Measurements from ENCODE around the gene SPAG16.

The SPAG16 gene

GRCh38 chr2:214277880-214278279 is 993.6 kb downstream of the SPAG16 start:
- ATAC-seq (no peak), DNase-seq (no peak)

GRCh38 chr2:214286011-214286410 is 1001.7 kb downstream of the SPAG16 start:
- ATAC-seq (no peak), DNase-seq (no peak)

- ATAC-seq (no peak), DNase-seq (no peak)
Measured at GRCh38 chr2:214293593-214293992, 1009.3 kb downstream of the SPAG16 start.

GRCh38 chr2:214294426-214294825 is 1010.2 kb downstream of the SPAG16 start:
- no peak for DNase-seq

GRCh38 chr2:214297423-214297822 is 1013.2 kb downstream of the SPAG16 start:
- DNase-seq (no peak), ATAC-seq (no peak)

More at GRCh38 chr2:214294426-214294825, 1010.2 kb downstream of the SPAG16 start:
- no peak for ATAC-seq

GRCh38 chr2:214310319-214310718 is 1026.1 kb downstream of the SPAG16 start:
- ATAC-seq: no peak

GRCh38 chr2:214311031-214311533 is 1026.8 kb downstream of the SPAG16 start:
- DNase-seq: no peak
- no peak for ATAC-seq

More at GRCh38 chr2:214310319-214310718, 1026.1 kb downstream of the SPAG16 start:
- no peak for DNase-seq

- DNase-seq: no peak
- no peak for ATAC-seq
Measured at GRCh38 chr2:214311931-214312749, 1027.9 kb downstream of the SPAG16 start.

GRCh38 chr2:214315324-214315723 is 1031.1 kb downstream of the SPAG16 start:
- ATAC-seq (no peak), DNase-seq (no peak)

- DNase-seq (no peak), ATAC-seq (no peak)
Measured at GRCh38 chr2:214320211-214320610, 1035.9 kb downstream of the SPAG16 start.

GRCh38 chr2:214322662-214323061 is 1038.4 kb downstream of the SPAG16 start:
- ATAC-seq: no peak
- DNase-seq: no peak

- ATAC-seq (no peak), DNase-seq (no peak)
Measured at GRCh38 chr2:214325404-214325803, 1041.1 kb downstream of the SPAG16 start.

GRCh38 chr2:214328941-214329340 is 1044.7 kb downstream of the SPAG16 start:
- DNase-seq (no peak), ATAC-seq (no peak)

- no peak for DNase-seq
- no peak for ATAC-seq
Measured at GRCh38 chr2:214341646-214342045, 1057.4 kb downstream of the SPAG16 start.

- ATAC-seq: no peak
- DNase-seq: no peak
Measured at GRCh38 chr2:214358506-214358905, 1074.2 kb downstream of the SPAG16 start.

GRCh38 chr2:214361116-214361515 is 1076.9 kb downstream of the SPAG16 start:
- ATAC-seq (no peak), DNase-seq (no peak)

- ATAC-seq (no peak), DNase-seq (no peak)
Measured at GRCh38 chr2:214365549-214365948, 1081.3 kb downstream of the SPAG16 start.

- DNase-seq (no peak), ATAC-seq (no peak)
Measured at GRCh38 chr2:214367171-214367570, 1082.9 kb downstream of the SPAG16 start.

GRCh38 chr2:214376618-214377285 is 1092.5 kb downstream of the SPAG16 start:
- DNase-seq (no peak), ATAC-seq (no peak)

GRCh38 chr2:214377286-214377624 is 1093.0 kb downstream of the SPAG16 start:
- ATAC-seq (no peak), DNase-seq (no peak)

GRCh38 chr2:214378455-214379103 is 1094.3 kb downstream of the SPAG16 start:
- no peak for ATAC-seq
- DNase-seq: no peak

GRCh38 chr2:214379227-214379626 is 1095.0 kb downstream of the SPAG16 start:
- ATAC-seq: no peak

GRCh38 chr2:214380681-214381080 is 1096.4 kb downstream of the SPAG16 start:
- ATAC-seq (no peak), DNase-seq (no peak)

More at GRCh38 chr2:214379227-214379626, 1095.0 kb downstream of the SPAG16 start:
- DNase-seq: no peak
